CD8-positive, alpha-beta memory T cell (primary cell): ENCODE data around the gene TGFB2. TPM values are rescaled to one million over a fixed set of nuclear protein-coding genes. Genes with fewer than 3 reads are reported as not detected.

Source experiments
- CTCF ChIA-PET: fragments of 350-600 bp; sonication (Branson Sonifier 250); formaldehyde crosslinking; loops from one replicate; lab custom pipeline; 2021; ENCODE audit warnings: antibody characterized with exemption; lab: Charles Lee
- POLR2A ChIA-PET: fragments of 350-600 bp; sonication (Branson Sonifier 250); formaldehyde crosslinking; loops from one replicate; lab custom pipeline; 2021; ENCODE audit warnings: antibody characterized with exemption; lab: Charles Lee
- DNase-seq, 5 donors: peaks; one replicate each; pipeline versions ENCODE4 v3.0.0 to v3.0.0-alpha.2; 2020 to 2022; ENCODE audit warnings: mixed read lengths in 1 of 5
- H3K27ac ChIP-seq: one replicate; pipeline ENCODE4 v1.7.0; 2013; ENCODE audit warnings: low read depth, mild to moderate bottlenecking, low read length, moderate library complexity
- H3K27me3 ChIP-seq: 2 replicates; pipeline ENCODE4 v1.7.0; 2013; ENCODE audit warnings: low read length, mild to moderate bottlenecking; ENCODE audit not compliant: insufficient read depth, poor library complexity, severe bottlenecking
- H3K36me3 ChIP-seq: 2 replicates; pipeline ENCODE4 v1.7.0; 2013; ENCODE audit warnings: mild to moderate bottlenecking, low read length, moderate library complexity; ENCODE audit not compliant: insufficient read depth
- H3K4me1 ChIP-seq: 2 replicates; pipeline ENCODE4 v1.7.0; 2013; ENCODE audit warnings: mild to moderate bottlenecking, low read length, moderate library complexity; ENCODE audit not compliant: insufficient read depth
- H3K4me3 ChIP-seq: 2 replicates; pipeline ENCODE4 v1.7.0; 2013; ENCODE audit warnings: mild to moderate bottlenecking, low read length
- H3K9me3 ChIP-seq: 2 replicates; pipeline ENCODE4 v1.7.0; 2013; ENCODE audit warnings: mild to moderate bottlenecking, low read length
- H3K27ac Mint-ChIP-seq, 8 donors: one replicate each; pipeline ENCODE4 v1.8.0; 2020 to 2021; ENCODE audit warnings: mixed read lengths in 8 of 8, mild to moderate bottlenecking in 6 of 8, inconsistent platforms in 3 of 8, moderate library complexity in 3 of 8
- H3K27me3 Mint-ChIP-seq, 2 donors: one replicate each; pipeline ENCODE4 v1.8.0; 2020 to 2021; ENCODE audit warnings: mixed read lengths in 2 of 2, mild to moderate bottlenecking in 1 of 2, moderate library complexity in 1 of 2
- H3K36me3 Mint-ChIP-seq, 3 donors: one replicate each; pipeline ENCODE4 v1.8.0; 2020 to 2021; ENCODE audit warnings: mixed read lengths in 3 of 3, inconsistent platforms in 1 of 3, mild to moderate bottlenecking in 1 of 3
- H3K4me1 Mint-ChIP-seq, 3 donors: one replicate each; pipeline ENCODE4 v1.8.0; 2020 to 2021; ENCODE audit warnings: mixed read lengths in 3 of 3, inconsistent platforms in 1 of 3, mild to moderate bottlenecking in 1 of 3
- H3K4me3 Mint-ChIP-seq, 7 donors: one replicate each; pipeline ENCODE4 v1.8.0; 2020 to 2021; ENCODE audit warnings: mixed read lengths in 7 of 7, mild to moderate bottlenecking in 6 of 7, moderate library complexity in 4 of 7, inconsistent platforms in 2 of 7
- H3K9me3 Mint-ChIP-seq, 5 donors: one replicate each; pipeline ENCODE4 v1.8.0; 2020 to 2022; ENCODE audit warnings: mixed read lengths in 5 of 5, mild to moderate bottlenecking in 3 of 5, moderate library complexity in 2 of 5, inconsistent platforms in 1 of 5
- polyA plus RNA-seq: library from polyadenylated mRNA; unstranded; fragments of 300-500 nt; fragmentation: Illumina TruSeq; gene quantifications from one replicate; pipeline ENCODE4 v1.2.3, GENCODE V29; 2021
- total RNA-seq, 2 experiments: library from RNA; stranded (reverse); gene quantifications; one replicate each; pipeline ENCODE4 v1.2.3, GENCODE V29; 2021

The TGFB2 gene
- total and polyA plus RNA-seq, 3 experiments from 2014 or later: not detected

DNA sequence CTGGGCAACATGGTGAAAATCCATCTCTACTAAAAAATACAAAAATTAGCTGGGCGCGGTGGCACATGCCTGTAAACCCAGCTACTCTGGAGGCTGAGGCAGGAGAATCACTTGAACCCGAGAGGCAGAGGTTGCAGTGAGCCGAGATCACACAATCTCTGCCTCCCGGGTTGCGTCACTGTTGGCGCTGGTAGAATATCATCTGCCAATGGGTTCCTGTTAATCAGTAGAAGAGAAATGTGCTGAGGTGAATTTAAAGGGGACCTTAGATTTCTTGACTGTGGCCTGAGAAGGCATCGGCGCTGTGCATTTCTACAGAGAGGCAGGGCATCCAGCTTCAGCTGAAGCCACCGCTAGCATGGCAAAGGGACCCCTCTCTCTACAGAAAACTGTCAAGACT lies 68.0 kb downstream of the TGFB2 start:
- Histone ChIP-seq H3K36me3 (no peaks in the 10 kb centered on the region), H3K27ac (no peak overlapping the region), H3K4me1 (no peaks in the 10 kb centered on the region), H3K27me3 (no peaks in the 10 kb centered on the region), H3K9me3 (no peaks in the 10 kb centered on the region), H3K4me3 (no peak overlapping the region)
- Mint-ChIP-seq H3K4me1 (no peaks in the 10 kb centered on the region), H3K27me3 (peaks cover 1 to 16% of the 10 kb centered on the region in 2 donors), H3K4me3 (no peak overlapping the region), H3K27ac (no peak overlapping the region), H3K36me3 (no peaks in the 10 kb centered on the region), H3K9me3 (peaks cover 0 to 7% (median 1%) of the 10 kb centered on the region in 5 donors)
- POLR2A ChIA-PET: no interaction called here
- CTCF ChIA-PET: no interaction called here
- DNase-seq: no peak

- ChIA-PET POLR2A (no interaction called here), CTCF (no interaction called here)
- no peaks in the 10 kb centered on the region for H3K27me3 ChIP-seq
- no peaks in the 10 kb centered on the region for H3K4me1 ChIP-seq
- H3K9me3 Mint-ChIP-seq: peaks cover 0 to 9% (median 2%) of the 10 kb centered on the region in 5 donors
- H3K36me3 ChIP-seq: no peaks in the 10 kb centered on the region
- no peak overlapping the region for H3K4me3 ChIP-seq
- no peak for DNase-seq
- no peaks in the 10 kb centered on the region for H3K4me1 Mint-ChIP-seq
- no peak overlapping the region for H3K27ac Mint-ChIP-seq
- H3K27me3 Mint-ChIP-seq: peaks cover 1 to 16% of the 10 kb centered on the region in 2 donors
- no peak overlapping the region for H3K4me3 Mint-ChIP-seq
- no peaks in the 10 kb centered on the region for H3K36me3 Mint-ChIP-seq
- H3K9me3 ChIP-seq: no peaks in the 10 kb centered on the region
- H3K27ac ChIP-seq: no peak overlapping the region
Observed at GRCh38 chr1:218414060-218414728, 69.1 kb downstream of the TGFB2 start.

DNA sequence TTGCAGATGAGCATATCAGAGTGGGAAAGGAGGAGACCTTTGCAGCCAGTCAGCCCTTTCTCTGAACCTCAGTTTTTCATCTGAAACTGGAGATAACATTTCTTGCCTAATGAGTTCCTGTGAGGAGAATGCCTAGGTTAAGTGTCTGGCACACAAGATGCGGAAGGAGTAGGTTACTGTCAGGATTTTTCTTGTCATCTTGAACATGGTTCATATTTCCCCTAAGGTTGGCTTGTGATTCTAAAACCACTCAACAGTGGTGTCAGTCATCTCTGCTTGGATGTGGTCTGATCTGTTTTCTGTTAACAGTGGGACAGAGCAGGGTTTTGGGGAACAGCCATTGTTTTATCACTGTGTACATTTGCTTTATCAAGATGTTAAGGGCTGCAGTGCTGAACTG lies 70.6 kb downstream of the TGFB2 start:
- no peaks in the 10 kb centered on the region for H3K36me3 Mint-ChIP-seq
- peaks cover 1 to 5% of the 10 kb centered on the region in 2 donors for H3K27me3 Mint-ChIP-seq
- no peak overlapping the region for H3K27ac Mint-ChIP-seq
- H3K9me3 Mint-ChIP-seq: peaks cover 0 to 9% (median 2%) of the 10 kb centered on the region in 5 donors
- no peaks in the 10 kb centered on the region for H3K4me1 ChIP-seq
- no peak overlapping the region for H3K27ac ChIP-seq
- CTCF ChIA-PET: no interaction called here
- no peaks in the 10 kb centered on the region for H3K27me3 ChIP-seq
- H3K36me3 ChIP-seq: no peaks in the 10 kb centered on the region
- no peak overlapping the region for H3K4me3 ChIP-seq
- H3K9me3 ChIP-seq: no peaks in the 10 kb centered on the region
- no peak for DNase-seq
- no peaks in the 10 kb centered on the region for H3K4me1 Mint-ChIP-seq
- H3K4me3 Mint-ChIP-seq: no peak overlapping the region
- POLR2A ChIA-PET: no interaction called here

DNA sequence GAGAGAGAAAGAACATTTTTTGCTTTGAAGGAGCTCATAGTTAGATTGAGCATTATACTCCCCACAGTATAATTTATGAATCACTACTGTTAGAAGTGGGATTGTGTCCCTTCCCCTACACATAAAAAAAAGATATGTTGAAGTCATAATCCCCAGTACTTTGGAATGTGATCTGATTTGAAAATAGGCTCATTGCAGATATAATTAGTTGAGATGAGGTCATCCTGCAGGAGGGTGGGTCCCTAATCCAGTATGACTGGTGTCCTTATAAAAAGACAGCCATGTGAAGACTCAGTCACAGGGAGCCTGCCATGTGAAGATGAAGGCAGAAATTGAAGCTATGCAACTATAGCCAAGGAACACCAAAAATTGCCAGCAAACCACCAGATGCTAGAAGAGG lies 76.4 kb downstream of the TGFB2 start:
- Histone ChIP-seq H3K27ac (no peak overlapping the region), H3K4me3 (no peak overlapping the region), H3K9me3 (no peaks in the 10 kb centered on the region), H3K36me3 (no peaks in the 10 kb centered on the region), H3K4me1 (no peaks in the 10 kb centered on the region), H3K27me3 (no peaks in the 10 kb centered on the region)
- no peak for DNase-seq
- POLR2A ChIA-PET: no interaction called here
- H3K27ac Mint-ChIP-seq: no peak overlapping the region
- H3K36me3 Mint-ChIP-seq: no peaks in the 10 kb centered on the region
- no peaks in the 10 kb centered on the region for H3K4me1 Mint-ChIP-seq
- H3K9me3 Mint-ChIP-seq: peaks cover 0 to 9% (median 2%) of the 10 kb centered on the region in 5 donors
- H3K27me3 Mint-ChIP-seq: peaks cover 3 to 9% of the 10 kb centered on the region in 2 donors
- CTCF ChIA-PET: no interaction called here
- H3K4me3 Mint-ChIP-seq: no peak overlapping the region

- Mint-ChIP-seq H3K27me3 (peaks cover 3 to 9% of the 10 kb centered on the region in 2 donors), H3K27ac (no peak overlapping the region), H3K9me3 (peaks cover 0 to 3% (median 0%) of the 10 kb centered on the region in 5 donors), H3K36me3 (no peaks in the 10 kb centered on the region), H3K4me3 (no peak overlapping the region), H3K4me1 (no peaks in the 10 kb centered on the region)
- no peak for DNase-seq
- no peak overlapping the region for H3K27ac ChIP-seq
- no peaks in the 10 kb centered on the region for H3K9me3 ChIP-seq
- H3K4me1 ChIP-seq: no peaks in the 10 kb centered on the region
- H3K36me3 ChIP-seq: no peaks in the 10 kb centered on the region
- POLR2A ChIA-PET: no interaction called here
- H3K4me3 ChIP-seq: no peak overlapping the region
- no peaks in the 10 kb centered on the region for H3K27me3 ChIP-seq
- CTCF ChIA-PET: no interaction called here
Observed at GRCh38 chr1:218424502-218424901, 79.4 kb downstream of the TGFB2 start.

DNA sequence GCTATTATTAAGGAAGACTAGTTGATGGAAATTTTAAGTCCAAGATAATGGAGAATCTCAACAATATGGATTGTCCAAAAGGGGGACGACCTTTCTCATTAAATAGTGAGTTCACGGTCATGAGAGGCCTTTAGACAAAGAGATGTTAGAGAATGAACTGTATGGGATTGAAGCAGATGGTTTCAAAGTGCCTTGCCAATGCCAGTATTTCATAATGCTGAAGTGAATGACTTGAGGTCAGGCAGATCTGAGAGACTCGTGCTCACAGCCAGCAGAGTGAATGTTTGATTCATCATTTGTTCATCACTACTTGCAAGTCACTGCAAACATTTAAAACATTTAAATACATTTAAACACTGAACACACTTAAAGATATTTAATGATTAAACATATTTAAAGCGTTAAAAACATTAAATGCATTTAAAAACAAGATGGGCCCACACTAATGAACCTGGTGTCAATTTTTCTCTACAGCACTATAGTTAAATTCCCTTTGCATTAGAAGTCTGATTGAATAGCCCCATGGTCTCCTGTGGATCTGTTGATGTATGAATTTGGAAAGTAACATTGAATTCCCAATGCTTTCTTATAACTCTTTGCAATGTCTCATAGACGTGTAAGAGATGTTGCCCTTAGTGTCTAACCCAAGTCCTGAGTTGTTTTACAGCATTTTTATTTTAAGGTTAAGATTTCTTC lies 80.7 kb downstream of the TGFB2 start:
- H3K27me3 ChIP-seq: no peaks in the 10 kb centered on the region
- no peaks in the 10 kb centered on the region for H3K36me3 ChIP-seq
- Mint-ChIP-seq H3K4me3 (no peak overlapping the region), H3K27me3 (peaks cover 3 to 9% of the 10 kb centered on the region in 2 donors), H3K36me3 (no peaks in the 10 kb centered on the region), H3K4me1 (no peaks in the 10 kb centered on the region), H3K9me3 (peaks cover 0 to 3% (median 0%) of the 10 kb centered on the region in 5 donors), H3K27ac (no peak overlapping the region)
- POLR2A ChIA-PET: no interaction called here
- H3K9me3 ChIP-seq: no peaks in the 10 kb centered on the region
- H3K27ac ChIP-seq: no peak overlapping the region
- H3K4me3 ChIP-seq: no peak overlapping the region
- no peak for DNase-seq
- H3K4me1 ChIP-seq: no peaks in the 10 kb centered on the region
- CTCF ChIA-PET: no interaction called here

DNA sequence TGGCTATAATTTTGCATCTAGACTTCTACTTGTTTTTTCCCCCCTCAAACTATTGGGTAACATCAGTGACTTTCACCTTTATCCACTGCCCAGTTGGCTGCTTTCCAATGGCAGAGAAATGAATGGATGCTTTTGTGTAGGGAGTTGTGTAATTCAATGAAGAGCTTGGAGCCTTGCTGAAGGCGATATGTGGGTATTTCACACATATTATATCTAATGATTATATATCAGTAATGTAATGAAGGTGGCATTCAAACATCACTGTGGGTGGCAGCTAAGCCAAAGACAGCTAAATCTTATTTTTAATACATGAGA lies 81.2 kb downstream of the TGFB2 start:
- DNase-seq: no peak
- H3K4me1 ChIP-seq: no peaks in the 10 kb centered on the region
- H3K9me3 ChIP-seq: no peaks in the 10 kb centered on the region
- no peak overlapping the region for H3K27ac Mint-ChIP-seq
- no peak overlapping the region for H3K27ac ChIP-seq
- H3K9me3 Mint-ChIP-seq: peaks cover 0 to 3% (median 0%) of the 10 kb centered on the region in 5 donors
- H3K4me3 Mint-ChIP-seq: no peak overlapping the region
- H3K4me3 ChIP-seq: no peak overlapping the region
- no peaks in the 10 kb centered on the region for H3K27me3 ChIP-seq
- no peaks in the 10 kb centered on the region for H3K36me3 ChIP-seq
- H3K36me3 Mint-ChIP-seq: no peaks in the 10 kb centered on the region
- H3K4me1 Mint-ChIP-seq: no peaks in the 10 kb centered on the region
- POLR2A ChIA-PET: no interaction called here
- CTCF ChIA-PET: no interaction called here
- peaks cover 3 to 9% of the 10 kb centered on the region in 2 donors for H3K27me3 Mint-ChIP-seq

DNA sequence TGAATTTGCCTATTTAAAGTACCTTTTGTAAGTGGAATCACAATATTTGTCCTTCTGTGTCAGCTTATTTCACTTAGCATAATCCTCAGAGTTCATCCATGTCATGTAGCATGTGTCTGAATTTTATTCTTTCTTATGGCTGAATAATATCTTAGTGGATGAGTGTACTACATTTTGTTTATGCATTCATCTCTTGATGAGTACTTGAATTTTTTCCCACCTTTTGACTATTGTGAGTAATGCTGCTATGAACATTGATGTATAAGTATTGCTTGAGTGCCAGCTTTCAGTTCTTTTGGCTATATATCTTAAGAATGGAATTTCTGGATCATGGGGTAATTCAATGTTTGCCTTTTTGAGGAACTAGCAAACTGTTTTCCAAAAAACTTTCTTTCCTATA lies 84.2 kb downstream of the TGFB2 start:
- CTCF ChIA-PET: no interaction called here
- Mint-ChIP-seq H3K27ac (no peak overlapping the region), H3K9me3 (peaks cover 0 to 3% (median 0%) of the 10 kb centered on the region in 5 donors), H3K4me1 (no peaks in the 10 kb centered on the region), H3K27me3 (peaks cover 0 to 9% of the 10 kb centered on the region in 2 donors), H3K36me3 (no peaks in the 10 kb centered on the region), H3K4me3 (no peak overlapping the region)
- no peaks in the 10 kb centered on the region for H3K27me3 ChIP-seq
- no peaks in the 10 kb centered on the region for H3K9me3 ChIP-seq
- H3K27ac ChIP-seq: no peak overlapping the region
- POLR2A ChIA-PET: no interaction called here
- H3K4me1 ChIP-seq: no peaks in the 10 kb centered on the region
- no peaks in the 10 kb centered on the region for H3K36me3 ChIP-seq
- no peak for DNase-seq
- no peak overlapping the region for H3K4me3 ChIP-seq
